ENCODE data around the gene ADARB1.

The ADARB1 gene

DNA sequence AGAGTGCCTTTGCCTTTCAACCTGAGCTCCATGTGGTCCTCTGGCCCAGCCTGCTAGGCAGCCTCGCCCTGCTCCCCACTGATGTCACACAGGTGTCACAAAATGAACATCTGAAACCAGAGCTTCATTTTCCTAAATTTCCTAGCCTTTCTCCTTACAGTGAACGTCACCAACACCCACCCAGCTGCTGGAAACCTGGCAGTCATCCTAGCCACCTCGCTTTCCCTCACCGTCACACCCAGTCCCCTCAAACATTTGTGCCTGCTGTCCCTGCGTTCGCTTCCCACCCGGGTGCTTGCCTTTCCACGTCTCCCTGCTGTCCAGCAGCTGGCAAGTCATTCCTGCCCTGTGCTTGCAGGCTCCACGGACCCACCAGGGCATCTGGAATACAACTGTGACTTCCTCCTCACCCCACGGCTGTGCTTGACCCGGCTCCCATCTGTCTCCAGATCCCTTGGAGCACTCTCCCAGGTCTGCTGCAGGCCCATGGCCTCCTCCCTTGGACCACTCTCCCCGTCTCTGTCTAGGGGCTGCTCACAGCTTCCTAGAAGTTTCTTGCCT is 23.5 kb downstream of the ADARB1 start:
- no peak for DNase-seq

DNA sequence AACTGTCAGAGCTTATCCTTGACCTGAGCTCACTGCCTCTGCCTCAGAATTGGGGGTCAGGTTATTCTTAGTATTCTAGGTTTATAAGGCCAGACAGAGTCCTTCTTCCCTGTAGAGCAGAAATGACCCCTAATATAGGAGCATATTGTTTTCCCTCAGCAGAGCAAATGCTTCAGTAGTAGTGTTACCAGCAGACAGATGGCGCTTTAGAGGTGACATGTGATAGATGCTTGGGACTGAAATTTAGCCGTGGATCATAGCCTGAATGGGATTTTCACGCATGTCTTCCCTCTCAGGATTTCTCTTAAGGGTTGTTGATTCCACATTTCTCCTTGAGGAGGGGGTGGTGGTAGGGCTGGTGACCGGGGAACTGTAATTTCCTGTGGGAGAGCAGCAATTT is 24.5 kb downstream of the ADARB1 start:
- DNase-seq = peak; percentile 22

GRCh38 chr21:45099571-45099970 is 25.2 kb downstream of the ADARB1 start:
- no peak for DNase-seq

DNA sequence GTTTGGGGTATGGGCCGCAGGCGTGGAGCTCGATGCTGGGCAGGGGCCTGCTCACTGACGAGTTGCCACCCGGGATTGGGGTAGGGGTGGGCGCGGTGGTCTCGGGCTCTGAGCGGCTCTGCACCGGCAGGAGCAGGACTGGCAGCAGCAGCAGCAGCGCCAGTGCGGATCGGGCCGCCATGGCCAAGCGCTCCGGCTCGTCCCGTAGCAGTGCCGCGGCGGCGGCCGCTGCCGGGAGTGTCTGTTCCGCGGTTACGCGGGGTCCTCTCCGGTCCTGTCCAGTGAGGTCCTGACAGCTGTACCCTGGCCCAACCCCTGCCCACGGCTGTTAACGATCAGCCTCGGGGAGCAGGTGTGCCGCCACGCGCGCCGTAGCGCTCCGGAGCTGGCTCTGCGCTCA is 26.5 kb downstream of the ADARB1 start:
- no peak for DNase-seq

DNA sequence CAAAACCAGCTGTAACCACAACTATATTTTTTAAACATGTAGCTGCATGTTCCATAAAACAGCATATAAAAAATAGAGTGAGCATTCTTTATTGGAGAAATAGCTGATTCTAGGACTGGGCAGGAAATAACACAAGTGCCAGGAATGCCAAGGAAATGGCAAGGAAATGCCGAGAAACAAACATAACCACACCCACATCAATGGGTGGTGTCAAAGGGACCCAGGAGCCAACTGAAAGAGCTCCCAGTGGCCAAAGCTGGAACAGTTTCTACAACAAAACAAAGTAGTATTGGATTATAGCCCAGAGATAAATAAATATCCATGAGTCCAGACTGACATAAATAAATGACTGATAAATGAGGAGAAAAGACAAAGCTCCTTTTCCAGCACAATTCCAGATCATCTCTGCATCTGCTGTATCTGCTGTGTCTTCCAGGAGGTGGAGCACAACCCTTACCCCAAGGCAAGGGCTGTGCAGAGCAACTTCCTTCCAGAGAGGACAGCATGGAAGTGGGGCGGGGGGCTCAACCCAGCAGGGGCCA is 28.1 kb downstream of the ADARB1 start:
- DNase-seq = peak; percentile 88

- DNase-seq = no peak
Measured at GRCh38 chr21:45103971-45104520, 29.7 kb downstream of the ADARB1 start.

DNA sequence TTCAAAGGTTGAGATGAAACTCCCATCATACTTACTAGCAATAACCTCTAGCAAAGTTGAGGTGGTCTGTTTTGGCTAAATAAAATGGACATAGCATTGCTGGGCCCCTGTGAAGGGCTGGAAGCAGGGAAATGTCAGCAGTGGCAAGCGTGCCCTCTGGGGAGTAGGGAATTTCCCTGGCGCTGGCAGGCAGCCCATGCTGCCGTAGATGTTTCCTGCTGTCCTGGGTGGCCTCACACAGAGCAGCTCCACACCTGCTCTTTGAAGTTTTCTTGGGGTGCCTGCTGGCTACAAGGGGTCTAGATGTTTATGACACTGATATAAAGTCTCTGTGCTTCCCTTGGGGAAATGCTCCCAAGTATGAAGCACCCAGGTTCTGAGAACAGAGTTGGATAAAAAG is 30.2 kb downstream of the ADARB1 start:
- peak; percentile 44 for DNase-seq

- no peak for DNase-seq
Measured at GRCh38 chr21:45105906-45106485, 31.6 kb downstream of the ADARB1 start.

- no peak for DNase-seq
Measured at GRCh38 chr21:45108034-45108790, 33.8 kb downstream of the ADARB1 start.

GRCh38 chr21:45108808-45109781 is 34.7 kb downstream of the ADARB1 start:
- no peak for DNase-seq

- no peak for DNase-seq
Measured at GRCh38 chr21:45109831-45110492, 35.6 kb downstream of the ADARB1 start.

- DNase-seq = no peak
Measured at GRCh38 chr21:45110873-45111624, 36.7 kb downstream of the ADARB1 start.

GRCh38 chr21:45111703-45112102 is 37.3 kb downstream of the ADARB1 start:
- no peak for DNase-seq

DNA sequence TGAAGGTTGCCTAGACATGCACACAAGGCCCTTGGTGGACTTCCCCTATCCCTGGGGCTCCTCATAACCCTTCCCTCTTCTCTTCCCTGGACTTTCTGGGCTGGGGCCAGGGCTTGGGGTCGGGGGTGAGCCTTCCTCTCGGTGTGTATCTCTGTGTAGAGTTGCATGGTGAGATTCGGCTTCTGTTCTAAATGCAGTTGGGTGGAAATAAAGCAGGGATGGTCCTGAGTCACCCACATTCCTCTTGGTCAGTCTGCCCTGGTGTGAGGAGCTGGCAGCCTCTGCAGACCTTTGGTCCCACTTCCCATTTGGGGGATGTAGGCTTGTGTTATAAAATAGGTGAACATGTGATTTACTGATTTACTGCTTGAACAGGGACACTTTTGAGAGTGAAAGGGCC is 38.0 kb downstream of the ADARB1 start:
- peak; percentile 65 for DNase-seq

- no peak for DNase-seq
Measured at GRCh38 chr21:45113543-45113942, 39.2 kb downstream of the ADARB1 start.

GRCh38 chr21:45114072-45114471 is 39.7 kb downstream of the ADARB1 start:
- DNase-seq = no peak

- DNase-seq = no peak
Measured at GRCh38 chr21:45114475-45114874, 40.1 kb downstream of the ADARB1 start.

DNA sequence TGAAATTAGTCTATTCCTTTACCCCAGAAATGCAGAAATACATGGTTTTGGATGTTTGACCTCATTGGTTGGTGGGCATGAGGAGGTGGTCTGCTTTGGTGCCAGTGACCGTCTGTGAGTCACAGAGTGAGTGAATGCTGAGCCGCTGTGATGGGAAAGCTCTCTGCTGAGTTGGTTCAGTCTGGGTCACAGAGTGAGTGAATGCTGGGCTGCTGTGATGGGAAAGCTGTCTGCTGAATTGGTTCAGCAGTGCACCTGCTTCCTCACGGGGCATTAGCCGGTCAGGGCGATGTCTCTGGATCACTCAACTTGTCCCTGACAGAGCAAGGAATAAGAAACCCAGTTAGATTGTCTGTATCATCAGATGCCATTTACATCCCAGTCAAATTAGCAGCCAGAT is 40.8 kb downstream of the ADARB1 start:
- DNase-seq = no peak

- no peak for DNase-seq
Measured at GRCh38 chr21:45116066-45116465, 41.7 kb downstream of the ADARB1 start.

DNA sequence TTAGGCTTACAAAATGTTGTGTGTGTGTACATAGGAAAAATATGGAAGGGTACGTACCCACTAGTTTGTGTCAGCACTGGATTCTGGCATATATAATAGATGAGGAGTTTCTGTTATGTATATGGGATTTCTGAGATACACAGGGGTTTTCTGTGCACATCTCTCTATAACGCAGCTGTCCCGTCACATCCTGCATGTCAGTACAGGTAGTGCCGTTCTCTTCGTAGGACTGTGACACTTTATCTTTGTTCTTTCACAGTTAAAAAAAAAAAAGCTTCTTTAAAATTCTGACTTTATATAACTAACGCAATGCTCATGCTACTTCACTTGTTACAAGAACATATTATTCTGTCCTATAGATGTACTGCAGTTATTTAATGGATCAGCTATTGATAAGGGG is 42.9 kb downstream of the ADARB1 start:
- DNase-seq = no peak

DNA sequence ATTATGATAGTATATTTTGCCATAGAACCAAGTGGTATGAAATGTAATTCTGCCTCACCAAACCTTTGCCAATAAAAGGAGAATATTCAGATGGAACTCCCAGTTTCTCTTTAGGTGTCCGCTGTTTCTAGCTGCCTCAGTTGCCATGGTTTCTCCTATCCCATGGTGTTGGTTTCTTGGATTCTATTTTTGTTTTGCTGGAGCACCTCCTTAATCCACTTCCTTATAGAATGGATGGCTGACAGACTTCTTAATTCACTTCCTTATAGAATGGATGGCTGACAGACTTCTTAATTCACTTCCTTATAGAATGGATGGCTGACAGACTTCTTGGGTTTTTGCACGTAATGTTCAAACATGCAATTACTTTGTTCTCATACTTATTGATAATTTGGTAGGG is 43.7 kb downstream of the ADARB1 start:
- no peak for DNase-seq
